Rectal smooth muscle tissue (tissue), 1 donor: Measurements from ENCODE around the gene CNTNAP1.

Experiments used
- H3K27ac ChIP-seq: one replicate; pipeline ENCODE4 v1.7.0; 2013; ENCODE audit warnings: low read depth, low read length, inconsistent platforms
- H3K27me3 ChIP-seq: one replicate; pipeline ENCODE4 v1.7.0; 2013; ENCODE audit warnings: low read length; ENCODE audit not compliant: control insufficient read depth, insufficient read depth
- H3K36me3 ChIP-seq: one replicate; pipeline ENCODE4 v1.7.0; 2013; ENCODE audit warnings: low read length; ENCODE audit not compliant: control insufficient read depth, insufficient read depth
- H3K4me1 ChIP-seq: one replicate; pipeline ENCODE4 v1.7.0; 2013; ENCODE audit warnings: low read length; ENCODE audit not compliant: control insufficient read depth, insufficient read depth
- H3K4me3 ChIP-seq: one replicate; pipeline ENCODE4 v1.7.0; 2013; ENCODE audit warnings: low read length
- H3K9ac ChIP-seq: one replicate; pipeline ENCODE4 v1.7.0; 2013; ENCODE audit warnings: low read length

CNTNAP1 gene

DNA sequence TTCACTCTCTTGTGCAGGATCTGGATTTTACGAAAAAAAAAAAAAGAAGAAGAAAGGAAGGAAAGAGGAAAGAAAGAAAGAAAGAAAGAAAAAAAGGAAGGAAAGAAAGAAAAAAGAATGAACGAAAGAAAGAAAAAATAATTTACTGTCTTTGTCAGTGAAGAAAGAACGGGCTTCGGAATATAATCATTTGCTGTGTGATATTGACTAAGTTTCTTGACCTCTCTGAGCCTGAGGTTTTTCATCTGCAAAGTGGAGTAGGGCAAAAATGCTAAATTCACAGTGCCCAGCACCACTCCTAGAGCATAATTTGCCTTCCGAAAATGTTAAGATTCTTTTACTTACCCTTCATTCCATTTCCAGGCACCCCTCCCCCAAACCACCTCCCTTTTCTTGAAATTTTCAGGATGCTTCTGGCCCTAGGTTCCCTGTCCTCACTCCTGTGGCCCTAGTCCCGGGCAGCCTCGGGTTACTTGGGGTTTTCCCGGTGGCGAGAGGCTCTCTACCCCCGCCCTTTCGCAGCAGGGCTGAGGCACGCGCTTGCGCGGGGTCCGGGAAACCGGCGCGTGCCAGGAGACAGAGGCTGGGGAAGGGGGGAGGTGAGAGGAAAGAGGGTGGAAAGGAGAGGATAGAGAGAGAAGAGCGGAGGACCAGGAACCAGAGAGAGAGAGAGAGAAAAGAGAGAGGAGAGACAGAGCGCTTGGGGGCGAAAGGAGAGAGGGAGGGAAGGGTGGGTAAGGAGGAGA, at the start of gene CNTNAP1:
TSS of gene CNTNAP1 (plus strand) at position 556 of the 746 bp plus-strand sequence. CDS start 299 bp downstream, outside the sequence.
- Histone ChIP-seq H3K36me3 (no peaks in the 10 kb centered on the region), H3K27ac (peak within 1 kb of the TSS; percentile 77), H3K27me3 (no peaks in the 10 kb centered on the region), H3K4me1 (peaks cover 23% of the 10 kb centered on the region), H3K9ac (peak within 1 kb of the TSS; percentile 38), H3K4me3 (peak within 1 kb of the TSS; percentile 70)

DNA sequence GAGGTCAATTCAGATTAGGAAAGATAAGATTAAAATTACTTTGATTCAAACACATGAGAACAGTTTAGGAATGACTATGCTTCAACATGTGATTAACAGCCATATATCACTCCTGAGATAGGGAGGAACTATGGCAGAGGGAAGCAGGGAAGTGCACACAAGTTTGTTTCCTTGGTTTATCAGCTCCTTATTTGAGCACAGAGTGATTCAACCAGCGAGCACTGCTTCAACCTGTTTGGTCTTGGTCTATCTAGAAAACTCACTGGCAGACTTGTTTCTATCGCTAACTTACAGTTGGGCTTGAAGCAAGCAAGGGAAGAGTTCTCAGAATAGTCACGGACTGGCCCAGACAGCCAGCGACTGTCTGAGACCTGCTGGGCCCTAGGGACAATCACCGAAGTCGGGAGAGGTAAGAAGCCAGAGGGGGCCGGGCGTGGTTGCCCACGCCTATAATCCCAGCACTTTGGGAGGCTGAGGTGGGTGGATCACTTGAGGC, 49.3 kb upstream of the CNTNAP1 start:
- H3K4me1 ChIP-seq = no peaks in the 10 kb centered on the region
- H3K9ac ChIP-seq = no peak overlapping the region
- no peaks in the 10 kb centered on the region for H3K36me3 ChIP-seq
- H3K4me3 ChIP-seq = no peak overlapping the region
- no peak overlapping the region for H3K27ac ChIP-seq
- no peaks in the 10 kb centered on the region for H3K27me3 ChIP-seq

DNA sequence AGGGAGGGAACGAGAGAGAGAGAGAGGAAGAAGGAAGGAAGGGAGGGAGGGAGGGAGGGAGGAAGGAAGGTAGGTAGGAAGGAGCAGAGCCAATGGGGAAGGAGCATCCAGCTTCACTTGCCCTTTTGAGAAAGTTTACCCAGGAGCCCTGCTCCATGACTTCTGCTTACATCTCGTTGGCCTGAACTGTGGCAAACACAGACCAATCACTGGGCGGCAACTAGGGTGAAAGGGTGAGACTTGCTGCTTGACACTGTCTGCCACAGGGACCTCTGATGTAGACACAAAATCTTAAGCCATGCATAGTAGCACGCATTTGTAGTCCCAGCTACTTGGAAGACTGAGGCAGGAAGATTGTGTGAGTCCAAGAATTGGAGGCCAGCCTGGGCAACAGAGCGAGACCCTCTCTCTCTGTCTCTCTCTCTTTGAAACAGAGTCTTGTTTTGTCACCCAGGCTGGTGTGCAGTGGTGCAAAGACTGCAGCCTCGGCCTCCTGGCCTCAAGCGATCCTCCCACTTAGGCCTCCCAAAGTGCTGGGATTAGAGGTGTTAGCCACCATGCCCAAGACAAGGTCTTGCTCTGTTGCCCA, 42.7 kb upstream of the CNTNAP1 start:
- Histone ChIP-seq H3K36me3 (no peaks in the 10 kb centered on the region), H3K4me1 (no peaks in the 10 kb centered on the region), H3K27ac (no peak overlapping the region), H3K27me3 (no peaks in the 10 kb centered on the region), H3K9ac (no peak overlapping the region), H3K4me3 (no peak overlapping the region)

DNA sequence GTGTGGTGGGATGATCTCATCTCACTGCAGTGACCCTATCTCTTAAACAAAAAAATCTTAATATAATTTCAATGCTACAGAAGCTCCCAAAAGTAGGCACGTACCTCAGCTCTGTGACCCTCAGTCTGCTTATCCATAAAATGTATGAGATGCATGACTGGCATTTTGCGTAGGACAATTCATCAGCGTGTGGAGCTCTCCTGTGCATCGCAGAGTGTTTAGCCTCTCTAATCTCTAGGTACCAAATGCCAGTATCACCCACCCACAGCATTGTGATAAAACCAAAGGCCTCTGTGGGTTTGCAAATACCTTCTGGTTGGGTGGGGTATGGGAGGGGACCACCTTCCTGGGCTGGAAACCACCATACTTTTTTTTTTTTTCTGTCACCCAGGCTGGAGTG, 42.2 kb upstream of the CNTNAP1 start:
- no peaks in the 10 kb centered on the region for H3K36me3 ChIP-seq
- no peak overlapping the region for H3K27ac ChIP-seq
- no peak overlapping the region for H3K4me3 ChIP-seq
- no peaks in the 10 kb centered on the region for H3K4me1 ChIP-seq
- no peaks in the 10 kb centered on the region for H3K27me3 ChIP-seq
- no peak overlapping the region for H3K9ac ChIP-seq

DNA sequence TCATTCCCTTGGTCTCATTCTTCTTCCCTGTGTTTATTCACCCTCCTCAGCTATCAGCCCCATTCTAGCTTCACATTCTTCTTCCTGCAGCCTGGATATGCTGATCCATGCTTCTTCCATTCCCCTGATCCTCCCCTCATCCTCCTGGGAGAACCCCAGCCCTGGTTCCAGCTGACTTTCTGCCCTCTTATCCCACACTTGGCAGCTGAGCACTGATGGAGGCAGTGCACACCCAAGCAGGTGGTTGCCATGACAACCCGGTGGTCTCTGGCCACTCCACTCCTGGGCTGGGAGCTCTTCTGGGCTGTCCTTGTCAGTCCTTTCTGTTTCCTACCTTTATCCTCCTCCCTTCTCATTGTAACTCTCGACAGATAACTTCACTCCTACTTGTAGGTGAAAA, 40.0 kb upstream of the CNTNAP1 start:
- H3K4me1 ChIP-seq = no peaks in the 10 kb centered on the region
- H3K27me3 ChIP-seq = no peaks in the 10 kb centered on the region
- H3K4me3 ChIP-seq = no peak overlapping the region
- H3K27ac ChIP-seq = no peak overlapping the region
- H3K9ac ChIP-seq = no peak overlapping the region
- no peaks in the 10 kb centered on the region for H3K36me3 ChIP-seq

DNA sequence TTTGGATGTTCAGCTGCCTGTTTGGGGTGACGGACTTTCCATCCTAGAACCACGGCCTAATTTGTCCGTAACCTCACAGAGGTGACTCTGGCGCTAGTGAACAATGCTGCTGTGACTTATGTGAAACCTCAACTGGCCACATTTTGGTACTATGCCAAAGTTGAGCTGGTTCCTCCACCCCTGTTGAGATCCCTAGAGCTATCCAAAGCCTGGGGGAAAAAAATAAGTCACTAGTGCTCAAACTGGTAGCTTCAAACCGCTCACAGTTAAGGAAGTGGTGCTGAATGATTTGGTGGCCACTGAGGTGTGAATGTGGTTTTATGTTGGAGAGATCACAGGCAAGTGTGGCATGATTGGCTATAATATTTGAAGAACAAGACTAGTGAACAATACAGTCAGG, 34.6 kb upstream of the CNTNAP1 start:
- H3K4me1 ChIP-seq = no peaks in the 10 kb centered on the region
- no peak overlapping the region for H3K27ac ChIP-seq
- H3K27me3 ChIP-seq = no peaks in the 10 kb centered on the region
- H3K9ac ChIP-seq = no peak overlapping the region
- no peak overlapping the region for H3K4me3 ChIP-seq
- no peaks in the 10 kb centered on the region for H3K36me3 ChIP-seq

DNA sequence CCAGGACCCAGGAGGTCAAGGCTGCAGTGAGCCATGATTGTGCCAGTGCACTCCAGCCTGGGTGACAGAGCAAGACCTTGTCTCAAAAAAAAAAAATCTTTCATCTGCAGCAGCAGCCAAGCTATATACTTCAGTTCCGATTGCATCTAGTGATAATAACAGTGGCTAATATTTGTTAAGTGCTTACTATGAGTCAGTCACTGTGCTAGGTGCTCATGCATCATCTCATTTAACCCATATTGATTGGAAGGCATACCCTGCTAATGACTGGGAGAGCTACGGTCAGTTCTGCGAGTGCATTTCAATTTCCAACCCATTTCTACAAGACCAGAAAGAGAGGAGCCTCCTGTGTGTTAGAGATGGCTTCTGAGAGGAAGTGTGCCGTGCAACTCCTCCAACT, 30.9 kb upstream of the CNTNAP1 start:
- Histone ChIP-seq H3K9ac (no peak overlapping the region), H3K27me3 (no peaks in the 10 kb centered on the region), H3K36me3 (no peaks in the 10 kb centered on the region), H3K4me1 (peaks cover 7% of the 10 kb centered on the region), H3K27ac (no peak overlapping the region), H3K4me3 (no peak overlapping the region)

DNA sequence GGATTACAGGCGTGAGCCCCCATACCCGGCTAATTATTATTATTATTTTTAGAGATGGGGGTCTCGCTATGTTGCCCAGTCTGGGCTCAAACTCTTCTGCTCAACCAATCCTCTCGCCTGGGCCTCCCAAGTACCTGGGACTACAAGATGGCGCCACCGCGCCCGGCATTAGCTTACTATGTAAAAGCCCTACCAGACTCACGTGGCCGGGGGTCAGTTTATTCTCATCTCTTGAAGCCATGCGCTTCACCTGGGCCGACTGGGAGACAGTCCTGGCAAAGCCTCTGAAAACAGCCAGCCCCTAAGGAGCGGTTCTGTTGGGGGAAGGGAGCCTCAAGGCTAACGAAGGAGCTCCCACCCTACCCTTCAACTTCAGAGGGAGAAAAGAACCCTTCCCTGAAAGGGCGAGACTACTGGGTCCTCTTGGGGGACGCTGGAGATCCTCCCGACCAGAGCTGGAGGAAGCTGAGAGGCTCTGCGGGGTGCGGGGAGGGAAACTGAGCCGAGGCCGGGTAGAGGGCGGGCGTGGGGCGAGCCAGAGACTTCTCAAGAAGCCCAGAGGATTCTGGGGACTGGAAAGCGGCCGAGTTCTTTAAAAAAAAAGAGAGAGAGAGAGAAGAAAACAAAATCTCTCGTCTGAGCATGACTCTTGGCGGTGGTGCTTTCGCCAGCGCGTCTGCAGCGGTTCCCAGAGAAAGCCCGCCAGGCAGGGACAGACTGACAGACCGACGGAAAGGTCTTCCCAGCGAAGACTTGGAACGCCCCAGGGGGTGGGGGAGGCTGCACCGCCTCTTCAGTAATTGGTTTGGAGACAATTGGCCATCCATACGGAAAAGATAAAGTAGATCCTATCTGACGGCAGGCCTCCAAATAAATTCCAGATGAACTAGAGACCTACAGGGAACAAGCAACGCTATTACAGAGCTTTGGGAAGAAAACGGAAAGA, 28.9 kb upstream of the CNTNAP1 start:
- H3K27ac ChIP-seq = peak overlapping the region; percentile 91
- H3K27me3 ChIP-seq = no peaks in the 10 kb centered on the region
- no peaks in the 10 kb centered on the region for H3K36me3 ChIP-seq
- peaks cover 7% of the 10 kb centered on the region for H3K4me1 ChIP-seq
- H3K4me3 ChIP-seq = peak overlapping the region; percentile 56
- H3K9ac ChIP-seq = peak overlapping the region; percentile 8

DNA sequence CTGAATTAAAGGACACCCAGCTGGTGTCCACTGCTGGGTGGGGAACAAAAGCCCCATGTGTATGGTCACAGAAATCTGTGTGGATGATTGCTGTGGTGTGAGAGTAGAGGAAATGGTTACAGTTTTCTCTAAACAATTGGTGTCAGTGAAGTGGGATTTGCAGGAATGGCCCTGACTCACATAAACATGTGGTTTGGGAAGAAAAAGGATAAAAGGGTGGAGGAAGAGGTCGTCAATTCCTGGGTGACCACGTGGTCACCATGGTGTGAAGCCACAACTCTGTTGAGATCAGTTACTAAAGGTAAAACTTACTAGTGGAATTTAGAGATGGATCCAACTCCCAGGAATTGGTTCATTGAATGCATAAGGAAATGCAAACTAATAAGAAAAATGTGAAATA, 26.8 kb upstream of the CNTNAP1 start:
- Histone ChIP-seq H3K4me3 (no peak overlapping the region), H3K4me1 (peaks cover 12% of the 10 kb centered on the region), H3K36me3 (no peaks in the 10 kb centered on the region), H3K27me3 (no peaks in the 10 kb centered on the region), H3K9ac (no peak overlapping the region), H3K27ac (no peak overlapping the region)

DNA sequence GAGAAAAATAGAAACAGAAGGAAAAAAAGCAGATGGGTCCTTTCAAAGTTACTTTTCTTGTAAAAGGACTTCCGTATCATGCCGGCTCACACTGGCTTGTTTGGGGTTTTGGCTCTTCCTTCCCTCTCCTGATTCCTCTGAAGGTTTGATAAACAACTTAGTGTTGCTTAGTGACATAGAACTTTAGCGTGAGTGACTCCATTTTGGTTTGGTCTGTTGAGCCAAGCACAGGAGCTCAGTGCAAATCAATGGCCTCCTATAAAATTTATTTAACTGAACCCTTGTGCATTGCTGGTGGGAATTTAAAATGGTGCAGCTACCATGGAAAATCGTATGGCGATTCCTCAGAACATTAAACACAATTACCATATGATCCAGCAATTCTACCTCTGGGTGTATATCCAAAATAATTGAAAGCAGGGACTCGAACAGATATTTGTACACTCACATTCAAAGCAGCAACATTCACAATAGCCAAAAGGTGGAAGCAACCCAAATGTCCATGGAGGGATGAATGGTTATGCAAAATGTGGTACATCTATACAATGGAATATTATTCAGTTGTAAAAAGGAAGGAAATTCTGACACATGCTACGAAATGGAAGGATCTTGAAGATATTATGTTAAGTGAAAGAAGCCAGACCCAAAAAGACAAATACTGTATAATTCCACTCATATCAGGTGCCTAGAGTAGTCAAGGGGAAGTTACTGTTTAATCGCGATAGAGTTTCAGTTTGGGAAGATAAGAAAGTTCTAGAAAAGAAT, 24.3 kb upstream of the CNTNAP1 start:
- Histone ChIP-seq H3K4me1 (peaks cover 12% of the 10 kb centered on the region), H3K4me3 (no peak overlapping the region), H3K27me3 (no peaks in the 10 kb centered on the region), H3K9ac (no peak overlapping the region), H3K36me3 (no peaks in the 10 kb centered on the region), H3K27ac (no peak overlapping the region)

DNA sequence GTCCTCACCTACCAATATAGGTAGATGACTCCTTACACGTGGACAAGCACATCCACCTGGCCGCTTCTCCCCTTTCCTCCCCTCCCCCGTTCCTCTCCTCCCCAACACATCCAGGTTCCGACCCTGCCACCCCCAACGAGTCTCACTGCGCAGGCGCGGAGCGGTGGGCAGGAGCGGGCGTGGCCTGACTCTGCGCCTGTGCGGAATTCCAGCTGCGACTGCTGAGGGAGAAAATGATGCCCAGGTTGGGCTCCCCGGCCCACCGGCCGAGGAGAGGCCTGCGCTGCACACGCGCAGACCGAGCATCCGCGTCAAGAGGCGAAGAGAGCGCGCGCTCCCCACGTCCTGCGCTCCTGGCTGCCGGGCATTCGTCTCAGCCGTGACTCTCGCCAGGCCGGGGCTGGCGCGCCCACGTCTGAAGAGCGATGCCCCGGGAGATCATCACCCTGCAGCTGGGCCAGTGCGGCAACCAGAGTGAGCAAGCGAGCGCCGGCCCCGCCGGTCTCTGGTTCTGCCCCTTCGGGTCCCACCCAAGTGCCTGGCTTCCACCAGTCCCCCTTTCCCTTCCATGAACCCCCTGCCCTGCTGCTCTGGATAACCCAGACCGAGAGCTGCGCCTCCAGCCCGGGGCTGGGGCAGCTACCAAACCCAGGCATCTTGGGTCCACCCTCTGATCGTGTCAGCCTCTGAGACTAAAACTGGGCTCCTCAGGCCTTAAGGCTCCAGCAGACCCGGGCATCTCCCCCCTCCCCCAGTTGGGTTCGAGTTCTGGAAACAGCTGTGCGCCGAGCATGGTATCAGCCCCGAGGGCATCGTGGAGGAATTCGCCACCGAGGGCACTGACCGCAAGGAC, 23.0 kb upstream of the CNTNAP1 start, which contains the start of gene TUBG2:
TSS of gene TUBG2 (plus strand) at position 206 of the 853 bp plus-strand sequence. CDS start at position 426, 220 bp downstream.
- peak within 1 kb of the TSS; percentile 63 for H3K4me3 ChIP-seq
- H3K27me3 ChIP-seq = no peaks in the 10 kb centered on the region
- H3K4me1 ChIP-seq = peaks cover 5% of the 10 kb centered on the region
- H3K9ac ChIP-seq = peak within 1 kb of the TSS; percentile 52
- H3K36me3 ChIP-seq = no peaks in the 10 kb centered on the region
- H3K27ac ChIP-seq = peak within 1 kb of the TSS; percentile 58
